ENCODE measurements around the gene TJP3.

The TJP3 gene

GRCh38 chr19:3692141-3693024, 15.8 kb upstream of the TJP3 start:
- H3K4me3 ChIP-seq (ENCODE audit: low read length) = no peak overlapping the region
- TF ChIP-seq ZNF274 (IDR thresholded peaks at IDR 0.05; ENCODE audit: low read depth, low read length) = no peak

GRCh38 chr19:3693025-3693925, 14.9 kb upstream of the TJP3 start:
- no peak for TF ChIP-seq ZNF274 (IDR thresholded peaks at IDR 0.05; ENCODE audit: low read depth, low read length)
- H3K4me3 ChIP-seq (ENCODE audit: low read length) = no peak overlapping the region

- H3K4me3 ChIP-seq (ENCODE audit: low read length) = no peak overlapping the region
- TF ChIP-seq ZNF274 (IDR thresholded peaks at IDR 0.05; ENCODE audit: low read depth, low read length) = no peak
Measured at GRCh38 chr19:3694361-3695123, 13.6 kb upstream of the TJP3 start.

- H3K4me3 ChIP-seq (ENCODE audit: low read length) = no peak overlapping the region
- no peak for TF ChIP-seq ZNF274 (IDR thresholded peaks at IDR 0.05; ENCODE audit: low read depth, low read length)
Measured at GRCh38 chr19:3695124-3695733, 13.0 kb upstream of the TJP3 start.

- TF ChIP-seq ZNF274 (IDR thresholded peaks at IDR 0.05; ENCODE audit: low read depth, low read length) = no peak
- H3K4me3 ChIP-seq (ENCODE audit: low read length) = no peak overlapping the region
Measured at GRCh38 chr19:3695986-3696659, 12.1 kb upstream of the TJP3 start.

- H3K4me3 ChIP-seq (ENCODE audit: low read length) = no peak overlapping the region
- TF ChIP-seq ZNF274 (IDR thresholded peaks at IDR 0.05; ENCODE audit: low read depth, low read length) = no peak
Measured at GRCh38 chr19:3696660-3696995, 11.6 kb upstream of the TJP3 start.

GRCh38 chr19:3697094-3697493, 11.1 kb upstream of the TJP3 start:
- TF ChIP-seq ZNF274 (IDR thresholded peaks at IDR 0.05; ENCODE audit: low read depth, low read length) = no peak
- no peak overlapping the region for H3K4me3 ChIP-seq (ENCODE audit: low read length)

GRCh38 chr19:3697671-3698385, 10.4 kb upstream of the TJP3 start:
- no peak overlapping the region; the same call in 1 of the 2 replicates for H3K4me3 ChIP-seq (ENCODE audit: low read length)

GRCh38 chr19:3698386-3698950, 9.7 kb upstream of the TJP3 start:
- no peak for TF ChIP-seq ZNF274 (IDR thresholded peaks at IDR 0.05; ENCODE audit: low read depth, low read length)

More at GRCh38 chr19:3697671-3698385, 10.4 kb upstream of the TJP3 start:
- no peak for TF ChIP-seq ZNF274 (IDR thresholded peaks at IDR 0.05; ENCODE audit: low read depth, low read length)

GRCh38 chr19:3698974-3699740, 9.0 kb upstream of the TJP3 start:
- no peak for TF ChIP-seq ZNF274 (IDR thresholded peaks at IDR 0.05; ENCODE audit: low read depth, low read length)
- H3K4me3 ChIP-seq (ENCODE audit: low read length) = peak overlapping the region; percentile 77

More at GRCh38 chr19:3698386-3698950, 9.7 kb upstream of the TJP3 start:
- H3K4me3 ChIP-seq (ENCODE audit: low read length) = peak overlapping the region; percentile 8; the same call in 1 of the 2 replicates

GRCh38 chr19:3699741-3700241, 8.4 kb upstream of the TJP3 start:
- no peak for TF ChIP-seq ZNF274 (IDR thresholded peaks at IDR 0.05; ENCODE audit: low read depth, low read length)
- peak overlapping the region; percentile 77 for H3K4me3 ChIP-seq (ENCODE audit: low read length)
